Measurements from ENCODE around the gene KLHL15. TPM values are rescaled to one million over a fixed set of nuclear protein-coding genes. Genes with fewer than 3 reads are reported as not detected.

KLHL15 gene
- total and polyA plus RNA-seq, 2 of the 4 experiments (the other 2 are of a cell fraction) = 2.4 to 7.5 TPM

- Histone ChIP-seq H3K56ac (ENCODE audit: extremely low read depth, insufficient read depth, low read length) (no peak overlapping the region), H3K23ac (ENCODE audit: low read depth, low read length) (no peak overlapping the region), H4K20me1 (ENCODE audit: insufficient read depth, low read length) (no peaks in the 10 kb centered on the region), H3K4ac (ENCODE audit: low read depth, low read length) (no peak overlapping the region), H3K18ac (ENCODE audit: low read depth, low read length) (no peak overlapping the region), H2AK9ac (replicated peaks; ENCODE audit: low read depth, low read length, poor library complexity) (no peak overlapping the region), H2AK5ac (ENCODE audit: low read depth, low read length) (no peak overlapping the region), H4K8ac (ENCODE audit: low read depth in 2 of 2, low read length in 2 of 2) (no peak overlapping the region), H2BK15ac (ENCODE audit: low read depth, low read length) (no peak overlapping the region), H3K9ac (ENCODE audit: low read depth, low read length) (no peak overlapping the region), H4K91ac (ENCODE audit: insufficient read depth, low read depth, low read length) (no peak overlapping the region), H2AFZ (replicated peaks; ENCODE audit: low read length, poor library complexity) (no peak overlapping the region), H3K9me1 (ENCODE audit: insufficient read depth, low read length) (no peaks in the 10 kb centered on the region), H3K4me1 (ENCODE audit: control insufficient read depth, insufficient read depth, low read length) (no peaks in the 10 kb centered on the region), H3K14ac (replicated peaks; ENCODE audit: low read depth, low read length) (no peak overlapping the region), H4K5ac (ENCODE audit: low read depth, low read length) (no peak overlapping the region), H2BK120ac (ENCODE audit: low read depth, low read length) (no peak overlapping the region), H3K27me3 (ENCODE audit: control insufficient read depth, insufficient read depth, low read length) (peaks cover 1% of the 10 kb centered on the region; the same call in 1 of the 2 replicates), H3K4me2 (ENCODE audit: low read depth, low read length) (no peak overlapping the region), H2BK20ac (ENCODE audit: low read depth, low read length) (no peak overlapping the region), H2BK5ac (ENCODE audit: low read depth, low read length, poor library complexity, severe bottlenecking) (no peak overlapping the region), H3K79me1 (ENCODE audit: low read depth in 1 of 2, low read length in 2 of 2) (no peaks in the 10 kb centered on the region), H3K27ac (ENCODE audit: insufficient read depth, low read length) (no peak overlapping the region), H3K36me3 (ENCODE audit: control insufficient read depth, insufficient read depth, low read length) (no peaks in the 10 kb centered on the region), H3K4me3 (ENCODE audit: insufficient read depth, low read depth, low read length) (no peak overlapping the region), H3K9me3 (ENCODE audit: control insufficient read depth, insufficient read depth, low read length) (no peaks in the 10 kb centered on the region)
- ATAC-seq (ENCODE audit: low read depth) (no peak), DNase-seq (peak; percentile 3)
- no CpG with 5 or more reads among the region's 4 CpGs for WGBS, 2 experiments (ENCODE audit: extremely low coverage in 2 of 2, insufficient read length in 1 of 2)
- ChIA-PET CTCF (no interaction called here), POLR2A (ENCODE audit: unreplicated experiment) (no interaction called here)
- no TSS peak for BruUV-seq (replicated peaks)
- no peak for TF ChIP-seq RAD21 (IDR thresholded peaks at IDR 0.05; ENCODE audit: low read length)
- no peak for TF ChIP-seq CTCF (conservative IDR thresholded peaks at IDR 0.05; ENCODE audit: low read depth, low read length)
- TF ChIP-seq CHD1 (IDR thresholded peaks at IDR 0.05; ENCODE audit: low read depth, low read length) = no peak
- TF ChIP-seq MAZ (IDR thresholded peaks at IDR 0.05; ENCODE audit: borderline replicate concordance, low read depth, low read length) = no peak
- TF ChIP-seq POLR2A (IDR thresholded peaks at IDR 0.05; ENCODE audit: low read depth, low read length) = no peak
- TF ChIP-seq MXI1 (IDR thresholded peaks at IDR 0.05; ENCODE audit: borderline replicate concordance, low read depth, low read length) = no peak
- TF ChIP-seq SMC3 (IDR thresholded peaks at IDR 0.05; ENCODE audit: low read depth, low read length) = no peak
- no peak for TF ChIP-seq FOS (IDR thresholded peaks at IDR 0.05; ENCODE audit: low read depth, low read length)
- TF ChIP-seq MAFK (IDR thresholded peaks at IDR 0.05; ENCODE audit: low read depth, low read length) = no peak
- TF ChIP-seq USF2 (IDR thresholded peaks at IDR 0.05; ENCODE audit: low read depth, low read length) = no peak
- no peak for TF ChIP-seq ELK1 (IDR thresholded peaks at IDR 0.05; ENCODE audit: borderline replicate concordance, low read depth, low read length)
- TF ChIP-seq BHLHE40 (IDR thresholded peaks at IDR 0.05; ENCODE audit: low read depth, low read length) = no peak
- TF ChIP-seq CEBPB (IDR thresholded peaks at IDR 0.05; ENCODE audit: low read depth, low read length) = no peak
- intact Hi-C loops (cut with micrococcal nuclease) = no loop called here
- in situ Hi-C loops (cut with MboI; ENCODE audit: low sequenced_read_pairs) = no loop called here
- dilution Hi-C loops (cut with HindIII; ENCODE audit: low sequenced_read_pairs, unreplicated experiment) = no loop called here
Observed at GRCh38 chrX:23937100-23937499, 89.9 kb downstream of the KLHL15 start.
